GM19239 (cell line): Measurements from ENCODE around the gene IRF4.
A peak's percentile ranks its signal among the peaks of the same experiment; 100 is the strongest.

ENCODE experiments used
- DNase-seq: peaks from one replicate; pipeline ENCODE4 v3.0.0; 2011; ENCODE audit warnings: low spot score; ENCODE audit not compliant: insufficient read length
- FAIRE-seq: peaks from 2 replicates; lab custom pipeline; 2011; peaks lifted over from hg19 to GRCh38; lab: Jason Lieb, UNC

The IRF4 gene

GRCh38 chr6:379410-380181, 12.0 kb upstream of the IRF4 start:
- DNase-seq (peak; percentile 79), FAIRE-seq (peak; percentile 99)

GRCh38 chr6:380234-381218, 11.0 kb upstream of the IRF4 start:
- FAIRE-seq (peak; percentile 66), DNase-seq (no peak)

- no peak for DNase-seq
- FAIRE-seq, result no peak
Measured at GRCh38 chr6:381742-382461, 9.7 kb upstream of the IRF4 start.

- no peak for FAIRE-seq
- no peak for DNase-seq
Measured at GRCh38 chr6:382883-383810, 8.4 kb upstream of the IRF4 start.

- FAIRE-seq (no peak), DNase-seq (no peak)
Measured at GRCh38 chr6:383856-384255, 7.7 kb upstream of the IRF4 start.

GRCh38 chr6:384898-385297, 6.7 kb upstream of the IRF4 start:
- DNase-seq (no peak), FAIRE-seq (no peak)

GRCh38 chr6:385614-386013, 5.9 kb upstream of the IRF4 start:
- DNase-seq (no peak), FAIRE-seq (no peak)

GRCh38 chr6:386688-387266, 4.8 kb upstream of the IRF4 start:
- DNase-seq (no peak), FAIRE-seq (no peak)

GRCh38 chr6:387293-387741, 4.2 kb upstream of the IRF4 start:
- FAIRE-seq, result peak; percentile 60
- no peak for DNase-seq

GRCh38 chr6:388202-388903, 3.2 kb upstream of the IRF4 start:
- DNase-seq (no peak), FAIRE-seq (peak; percentile 60)

GRCh38 chr6:389143-389542, 2.4 kb upstream of the IRF4 start:
- no peak for DNase-seq
- peak; percentile 21 for FAIRE-seq

- FAIRE-seq, result peak; percentile 95
Measured at GRCh38 chr6:389622-390021, 1.9 kb upstream of the IRF4 start.

GRCh38 chr6:390914-391558, 516 bp upstream of the IRF4 start:
- DNase-seq (no peak), FAIRE-seq (no peak)

More at GRCh38 chr6:389622-390021, 1.9 kb upstream of the IRF4 start:
- no peak for DNase-seq

- DNase-seq (no peak), FAIRE-seq (no peak)
Measured at GRCh38 chr6:392441-393390, 1.2 kb downstream of the IRF4 start.

GRCh38 chr6:393391-394221, 2.1 kb downstream of the IRF4 start:
- FAIRE-seq, result peak; percentile 8
- no peak for DNase-seq
